HepG2 (cell line): ENCODE results near the gene CSMD2. TPM values are rescaled to one million over a fixed set of nuclear protein-coding genes. Genes with fewer than 3 reads are reported as not detected.

Source experiments
- ATAC-seq: fragments of 200-7000 bp; cut with Tn5 transposase; 3 replicates; pipeline ENCODE4 v1.9.1; 2020; ENCODE audit warnings: mild to moderate bottlenecking, moderate library complexity
- BruUV-seq: library from RNA; stranded (reverse); fragments of 400-500 nt; replicated peaks from 2 replicates; lab custom pipeline; 2021; lab: Mats Ljungman, UMichigan
- CTCF ChIA-PET: fragments of 300-600 bp; formaldehyde crosslinking; extraction: SDS; loops from one replicate; lab custom pipeline; 2021; ENCODE audit warnings: low total read pairs, inconsistent platforms, low intra/inter-chr PET ratio; lab: Yijun Ruan, JAX
- POLR2A ChIA-PET: fragments of 350-600 bp; sonication (Branson Sonifier 250); formaldehyde crosslinking; loops from one replicate; lab custom pipeline; 2020; ENCODE audit warnings: antibody characterized with exemption, inconsistent platforms; lab: Yijun Ruan, JAX
- DNase-seq: peaks from one replicate; pipeline ENCODE4 v3.0.0-alpha.2; 2015; ENCODE audit warnings: low spot score
- FAIRE-seq: peaks from 3 replicates; lab custom pipeline; 2011; peaks lifted over from hg19 to GRCh38; lab: Jason Lieb, UNC
- H2AFZ ChIP-seq: one replicate; pipeline ENCODE4 v1.6.1; 2011; ENCODE audit warnings: low read length, inconsistent platforms
- H3K27ac ChIP-seq: fragments of 300-600 bp; 3 replicates; pipeline ENCODE4 v1.8.0; 2011; ENCODE audit warnings: mixed run types, mild to moderate bottlenecking, mixed read lengths, low read length, inconsistent platforms; ENCODE audit not compliant: insufficient read depth; ENCODE audit errors: extremely low read length
- H3K27me3 ChIP-seq, 2 experiments: fragments of 200-600 bp in 1 of 2; 2 replicates in 1 of 2; 3 replicates in 1 of 2; pipeline versions ENCODE4 v1.6.0 to v1.8.0; 2011; ENCODE audit warnings: low read length in 2 of 2, mild to moderate bottlenecking in 2 of 2, moderate library complexity in 2 of 2, inconsistent platforms in 1 of 2; ENCODE audit not compliant: insufficient read depth in 2 of 2, control insufficient read depth in 1 of 2
- H3K36me3 ChIP-seq, 2 experiments: fragments of 200-600 bp in 1 of 2; replicated peaks in 1 of 2; 2 replicates in 1 of 2; 3 replicates in 1 of 2; pipeline versions ENCODE4 v1.5.1 to v1.8.0; 2011; ENCODE audit warnings: low read length in 2 of 2, inconsistent platforms in 1 of 2; ENCODE audit not compliant: insufficient read depth in 2 of 2, control insufficient read depth in 1 of 2
- H3K4me1 ChIP-seq: 2 replicates; pipeline ENCODE4 v1.5.1; 2012; ENCODE audit warnings: low read length, inconsistent platforms; ENCODE audit not compliant: insufficient read depth
- H3K4me2 ChIP-seq: 2 replicates; pipeline ENCODE4 v1.6.0; 2011; ENCODE audit warnings: low read depth, low read length, inconsistent platforms
- H3K4me3 ChIP-seq, 3 experiments: fragments of 200-600 bp in 1 of 3; sonication (generic), shearing (Covaris generic) in 1 of 3; replicated peaks in 1 of 3; 2 replicates each; pipeline ENCODE4 v1.5.1; 2011 to 2016; ENCODE audit warnings: low read length in 3 of 3, inconsistent platforms in 2 of 3, low read depth in 2 of 3, mild to moderate bottlenecking in 2 of 3, control low read depth in 1 of 3, mixed read lengths in 1 of 3; ENCODE audit not compliant: insufficient read depth in 1 of 3
- H3K79me2 ChIP-seq: one replicate; pipeline ENCODE4 v1.6.1; 2011; ENCODE audit warnings: low read length, inconsistent platforms; ENCODE audit not compliant: insufficient read depth
- H3K9ac ChIP-seq: 2 replicates; pipeline ENCODE4 v1.6.0; 2011; ENCODE audit warnings: mild to moderate bottlenecking, low read depth, low read length, inconsistent platforms; ENCODE audit not compliant: insufficient read depth
- H3K9me3 ChIP-seq: 2 replicates; pipeline ENCODE4 v1.5.1; 2012; ENCODE audit warnings: mild to moderate bottlenecking, low read length
- H4K20me1 ChIP-seq: 2 replicates; pipeline ENCODE4 v1.6.0; 2011; ENCODE audit warnings: inconsistent platforms, mild to moderate bottlenecking, low read length, moderate library complexity; ENCODE audit not compliant: insufficient read depth
- FOXK2 ChIP-seq: fragments of 450-650 bp; IDR thresholded peaks from 2 replicates; pipeline ENCODE4 v1.6.1; 2016
- HOXA9 ChIP-seq: sonication (generic); formaldehyde crosslinking; IDR thresholded peaks from 2 replicates; pipeline ENCODE4 v1.8.1; 2022; ENCODE audit warnings: missing genetic modification reagents, mild to moderate bottlenecking, moderate library complexity, borderline replicate concordance
- IRF1 ChIP-seq: sonication (generic); formaldehyde crosslinking; IDR thresholded peaks from 2 replicates; pipeline ENCODE4 v1.4.0; 2020; ENCODE audit warnings: low read depth, mild to moderate bottlenecking, missing genetic modification reagents
- REXO4 ChIP-seq: sonication (generic); formaldehyde crosslinking; IDR thresholded peaks from 2 replicates; pipeline ENCODE4 v1.8.0; 2022; ENCODE audit warnings: missing genetic modification reagents, mild to moderate bottlenecking, borderline replicate concordance
- SNRNP70 ChIP-seq: fragments of 200-400 bp; formaldehyde crosslinking; IDR thresholded peaks from 2 replicates; pipeline ENCODE4 v1.6.1; 2017; ENCODE audit warnings: mild to moderate bottlenecking, low read depth, low read length, moderate library complexity
- SOX13 ChIP-seq, 3 experiments: fragments of 450-650 bp in 1 of 3; sonication (generic) in 1 of 3; formaldehyde crosslinking in 1 of 3; IDR thresholded peaks in 2 of 3; conservative IDR thresholded peaks in 1 of 3; 2 replicates each; pipeline versions ENCODE4 v1.5.0 to v1.6.1; 2016 to 2020; ENCODE audit warnings: antibody characterized with exemption in 1 of 3, mild to moderate bottlenecking in 1 of 3, missing compliant biosample characterization in 1 of 3, missing genetic modification reagents in 1 of 3, moderate library complexity in 1 of 3
- THAP8 ChIP-seq: sonication (generic); formaldehyde crosslinking; IDR thresholded peaks from 2 replicates; pipeline ENCODE4 v1.5.1; 2020; ENCODE audit warnings: missing genetic modification reagents, mild to moderate bottlenecking, borderline replicate concordance
- TRIM24 ChIP-seq: sonication (generic); formaldehyde crosslinking; IDR thresholded peaks from 2 replicates; pipeline ENCODE4 v1.8.0; 2022; ENCODE audit warnings: mild to moderate bottlenecking, missing genetic modification reagents
- ZBTB14 ChIP-seq: sonication (generic); formaldehyde crosslinking; IDR thresholded peaks from 2 replicates; pipeline ENCODE4 v1.4.0; 2020; ENCODE audit warnings: missing genetic modification reagents
- ZBTB42 ChIP-seq: sonication (generic); formaldehyde crosslinking; IDR thresholded peaks from 2 replicates; pipeline ENCODE4 v1.5.0; 2020; ENCODE audit warnings: mild to moderate bottlenecking, missing genetic modification reagents
- ZFP36L2 ChIP-seq: sonication (generic); formaldehyde crosslinking; IDR thresholded peaks from 2 replicates; pipeline ENCODE4 v1.4.0; 2020; ENCODE audit warnings: missing genetic modification reagents
- ZNF180 ChIP-seq: sonication (generic); formaldehyde crosslinking; IDR thresholded peaks from 2 replicates; pipeline ENCODE4 v1.4.0; 2020; ENCODE audit warnings: low read depth, missing genetic modification reagents, borderline replicate concordance
- ZNF652 ChIP-seq: IDR thresholded peaks from 2 replicates; pipeline ENCODE4 v1.6.1; 2016; ENCODE audit warnings: low read depth, borderline replicate concordance
- ZNF691 ChIP-seq: sonication (generic); formaldehyde crosslinking; IDR thresholded peaks from 2 replicates; pipeline ENCODE4 v1.4.0; 2020; ENCODE audit warnings: missing genetic modification reagents, low read depth, mild to moderate bottlenecking, borderline replicate concordance
- ZNF7 ChIP-seq: IDR thresholded peaks from 2 replicates; pipeline ENCODE4 v1.6.1; 2016; ENCODE audit warnings: missing biosample characterization, missing genetic modification reagents
- ZNF850 ChIP-seq: sonication (generic); formaldehyde crosslinking; conservative IDR thresholded peaks from 2 replicates; pipeline ENCODE4 v1.9.0; 2021; ENCODE audit warnings: mild to moderate bottlenecking, missing genetic modification reagents
- WGBS: methylation state at CpG from one replicate; pipeline ENCODE4 v1.1.6; 2017; ENCODE audit warnings: low lambda C conversion rate; 5-methylcytosine and 5-hydroxymethylcytosine counted together
- in situ Hi-C: cut with HindIII; loops from 2 replicates; pipeline ENCODE4 v1.10.0; 2017; ENCODE audit warnings: low pct_unique_long_range_greater_than_20kb; ENCODE audit not compliant: extremely low pct_ligation_motif_present
- intact Hi-C: fragments of 100-400 bp; cut with micrococcal nuclease; formaldehyde crosslinking; loops from one replicate; pipeline ENCODE4 v1.10.0; 2022; ENCODE audit not compliant: unreplicated experiment
- polyA plus RNA-seq, 8 experiments: library from polyadenylated mRNA; depleted of rRNA in 3 of 8; stranded (reverse) in 7 of 8; unstranded in 1 of 8; fragments of >200 nt; fragmentation: Illumina TruSeq in 4 of 8; extraction: Trizol in 4 of 8; gene quantifications; 2 replicates each; pipeline versions ENCODE4 v1.2.1 to v1.2.3, GENCODE V29; 2011 to 2016; ENCODE audit warnings: low read depth in 4 of 8, missing spikeins in 1 of 8, mixed read lengths in 1 of 8; ENCODE audit not compliant: insufficient read depth in 1 of 8
- total RNA-seq, 5 experiments: library from RNA; depleted of rRNA; stranded (reverse); fragments of >200 nt; fragmentation: Illumina TruSeq; extraction: Trizol; gene quantifications; 2 replicates each; pipeline ENCODE4 v1.2.3, GENCODE V29; 2016; ENCODE audit warnings: low read depth in 1 of 5

The CSMD2 gene
- total and polyA plus RNA-seq, 2 of the 13 experiments (the other 11 are each of a cell fraction or from before 2014, with no cell fraction given): not detected

- H3K27ac ChIP-seq: no peak overlapping the region
- H3K9ac ChIP-seq: no peak overlapping the region
- H2AFZ ChIP-seq: no peak overlapping the region
- ChIA-PET CTCF (no interaction called here), POLR2A (no interaction called here)
- WGBS: 15% methylated on average over 3 of the region's 3 CpGs
- H3K4me3 ChIP-seq: no peak overlapping the region
- intact Hi-C loops: no loop called here
- no peaks in the 10 kb centered on the region for H4K20me1 ChIP-seq
- no peaks in the 10 kb centered on the region for H3K79me2 ChIP-seq
- no peaks in the 10 kb centered on the region for H3K36me3 ChIP-seq
- no peaks in the 10 kb centered on the region for H3K4me1 ChIP-seq
- H3K9me3 ChIP-seq: no peaks in the 10 kb centered on the region
- in situ Hi-C loops: no loop called here
- no peak for DNase-seq
- TF ChIP-seq REXO4 (CRISPR knock-in tag) (no peak), ZNF691 (CRISPR knock-in tag) (no peak), ZNF180 (CRISPR knock-in tag) (no peak), ZBTB42 (no peak)
- no peaks in the 10 kb centered on the region; a peak in 1 of 5 replicates for H3K27me3 ChIP-seq
- no TSS peak for BruUV-seq
- ATAC-seq: no peak
- H3K4me2 ChIP-seq: no peak overlapping the region
- FAIRE-seq: no peak
Observed at GRCh38 chr1:33948291-33948690, 216.7 kb downstream of the CSMD2 start.

GRCh38 chr1:33946836-33947235 lies 218.2 kb downstream of the CSMD2 start:
- Histone ChIP-seq H3K4me1 (no peaks in the 10 kb centered on the region), H3K36me3 (no peaks in the 10 kb centered on the region), H3K79me2 (no peaks in the 10 kb centered on the region), H3K9me3 (no peaks in the 10 kb centered on the region), H3K27me3 (no peaks in the 10 kb centered on the region; a peak in 1 of 5 replicates), H3K9ac (no peak overlapping the region), H4K20me1 (no peaks in the 10 kb centered on the region), H3K4me2 (no peak overlapping the region), H3K4me3 (no peak overlapping the region), H2AFZ (no peak overlapping the region), H3K27ac (no peak overlapping the region)
- ATAC-seq (no peak), DNase-seq (no peak), FAIRE-seq (no peak)
- intact Hi-C loops: no loop called here
- no TSS peak for BruUV-seq
- CTCF ChIA-PET: no interaction called here
- in situ Hi-C loops: no loop called here
- 67% methylated on average over 2 of the region's 2 CpGs for WGBS
- POLR2A ChIA-PET: no interaction called here
- TF ChIP-seq ZBTB14 (CRISPR knock-in tag) (no peak), ZNF850 (CRISPR knock-in tag) (no peak), ZFP36L2 (CRISPR knock-in tag) (no peak), ZNF652 (no peak), ZNF7 (CRISPR knock-in tag) (no peak), THAP8 (CRISPR knock-in tag) (no peak), IRF1 (no peak), TRIM24 (no peak), FOXK2 (no peak), SOX13 (IDR thresholded peaks at IDR 0.05) (no peak), SOX13 (CRISPR knock-in tag; conservative IDR thresholded peaks at IDR 0.05 in 1 of 2, IDR thresholded peaks at IDR 0.05 in 1 of 2) (no peak), SNRNP70 (no peak), HOXA9 (CRISPR knock-in tag) (no peak)
